ENCODE results near the gene ERCC1.

The ERCC1 gene

GRCh38 chr19:45464852-45465441, 41.2 kb upstream of the ERCC1 start:
- Mint-ChIP-seq H3K36me3 (ENCODE audit: low read depth) (peaks cover 6% of the 10 kb centered on the region), H3K27ac (no peak overlapping the region)

DNA sequence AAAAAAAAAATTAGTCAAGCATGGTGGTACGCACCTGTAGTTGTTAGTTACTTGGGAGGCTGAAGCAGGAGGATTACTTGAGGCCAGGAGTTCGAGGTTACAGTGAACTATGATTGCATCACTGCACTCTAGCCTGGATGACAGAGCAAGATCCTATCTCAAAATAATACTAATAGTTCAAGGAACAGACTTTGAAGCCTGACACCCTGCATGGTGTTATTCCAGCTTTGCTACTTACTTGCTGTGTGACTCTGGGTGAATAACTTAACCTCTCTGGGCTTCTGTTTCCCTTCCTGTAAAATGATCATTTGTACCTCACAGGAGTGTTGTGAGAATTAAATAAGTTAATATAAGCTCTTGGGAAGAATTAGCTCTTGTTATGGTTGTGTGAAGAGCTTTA, 40.6 kb upstream of the ERCC1 start:
- Mint-ChIP-seq H3K27me3 (no peaks in the 10 kb centered on the region), H3K9me3 (no peaks in the 10 kb centered on the region), H3K4me1 (ENCODE audit: low read depth) (peaks cover 14% of the 10 kb centered on the region), H3K36me3 (ENCODE audit: low read depth) (peaks cover 6% of the 10 kb centered on the region), H3K4me3 (no peak overlapping the region), H3K27ac (no peak overlapping the region)
- no peak for DNase-seq

More at GRCh38 chr19:45464852-45465441, 41.2 kb upstream of the ERCC1 start:
- no peaks in the 10 kb centered on the region for H3K27me3 Mint-ChIP-seq
- H3K9me3 Mint-ChIP-seq = no peaks in the 10 kb centered on the region
- no peak overlapping the region for H3K4me3 Mint-ChIP-seq
- DNase-seq = no peak
- peaks cover 21% of the 10 kb centered on the region for H3K4me1 Mint-ChIP-seq (ENCODE audit: low read depth)

DNA sequence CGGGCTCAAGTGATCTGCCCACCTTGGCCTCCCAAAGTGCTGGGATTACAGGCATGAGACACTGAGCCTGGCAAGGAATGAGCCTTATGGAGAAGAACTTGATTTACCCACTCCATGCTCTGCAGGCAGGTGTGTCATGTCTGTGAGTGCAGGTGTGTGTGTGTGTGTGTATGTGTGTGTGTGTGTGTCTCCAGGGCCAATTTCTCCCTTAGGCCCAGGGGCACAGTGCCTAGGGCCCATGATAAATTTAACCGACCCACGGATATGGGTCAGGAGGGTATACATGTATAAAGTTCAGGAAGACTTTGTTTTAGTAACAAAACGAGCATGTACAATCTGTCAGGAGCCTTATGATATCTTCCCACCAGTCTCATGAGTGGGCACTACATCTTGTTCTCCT, 39.5 kb upstream of the ERCC1 start:
- Mint-ChIP-seq H3K4me1 (ENCODE audit: low read depth) (peaks cover 10% of the 10 kb centered on the region), H3K27ac (no peak overlapping the region), H3K27me3 (no peaks in the 10 kb centered on the region), H3K9me3 (no peaks in the 10 kb centered on the region), H3K36me3 (ENCODE audit: low read depth) (peaks cover 2% of the 10 kb centered on the region), H3K4me3 (no peak overlapping the region)
- no peak for DNase-seq

GRCh38 chr19:45462174-45462573, 38.5 kb upstream of the ERCC1 start:
- H3K27me3 Mint-ChIP-seq = no peaks in the 10 kb centered on the region
- no peak overlapping the region for H3K27ac Mint-ChIP-seq
- H3K4me3 Mint-ChIP-seq = no peak overlapping the region
- H3K9me3 Mint-ChIP-seq = no peaks in the 10 kb centered on the region
- H3K36me3 Mint-ChIP-seq (ENCODE audit: low read depth) = no peaks in the 10 kb centered on the region
- DNase-seq = no peak
- peaks cover 3% of the 10 kb centered on the region for H3K4me1 Mint-ChIP-seq (ENCODE audit: low read depth)

GRCh38 chr19:45460807-45461347, 37.2 kb upstream of the ERCC1 start:
- H3K27me3 Mint-ChIP-seq = no peaks in the 10 kb centered on the region
- no peak overlapping the region for H3K4me3 Mint-ChIP-seq
- H3K36me3 Mint-ChIP-seq (ENCODE audit: low read depth) = no peaks in the 10 kb centered on the region
- no peak overlapping the region for H3K27ac Mint-ChIP-seq
- no peaks in the 10 kb centered on the region for H3K9me3 Mint-ChIP-seq
- H3K4me1 Mint-ChIP-seq (ENCODE audit: low read depth) = peaks cover 7% of the 10 kb centered on the region
- DNase-seq = no peak

GRCh38 chr19:45457776-45458175, 34.1 kb upstream of the ERCC1 start:
- Mint-ChIP-seq H3K4me1 (ENCODE audit: low read depth) (peaks cover 14% of the 10 kb centered on the region), H3K27ac (no peak overlapping the region), H3K36me3 (ENCODE audit: low read depth) (no peaks in the 10 kb centered on the region), H3K27me3 (no peaks in the 10 kb centered on the region), H3K9me3 (no peaks in the 10 kb centered on the region), H3K4me3 (no peak overlapping the region)
- no peak for DNase-seq

- H3K4me3 Mint-ChIP-seq = no peak overlapping the region
- no peaks in the 10 kb centered on the region for H3K9me3 Mint-ChIP-seq
- H3K27me3 Mint-ChIP-seq = no peaks in the 10 kb centered on the region
- no peaks in the 10 kb centered on the region for H3K36me3 Mint-ChIP-seq (ENCODE audit: low read depth)
- peak overlapping the region; percentile 88 for H3K27ac Mint-ChIP-seq
- peaks cover 23% of the 10 kb centered on the region for H3K4me1 Mint-ChIP-seq (ENCODE audit: low read depth)
- DNase-seq = no peak
Measured at GRCh38 chr19:45456500-45456815, 32.7 kb upstream of the ERCC1 start.

- peak; percentile 67 for DNase-seq
- H3K4me3 Mint-ChIP-seq = peak overlapping the region; percentile 24
- no peaks in the 10 kb centered on the region for H3K36me3 Mint-ChIP-seq (ENCODE audit: low read depth)
- H3K27ac Mint-ChIP-seq = peak overlapping the region; percentile 88
- H3K4me1 Mint-ChIP-seq (ENCODE audit: low read depth) = peaks cover 28% of the 10 kb centered on the region
- H3K27me3 Mint-ChIP-seq = no peaks in the 10 kb centered on the region
- no peaks in the 10 kb centered on the region for H3K9me3 Mint-ChIP-seq
Measured at GRCh38 chr19:45455707-45456499, 32.2 kb upstream of the ERCC1 start.

- H3K36me3 Mint-ChIP-seq (ENCODE audit: low read depth) = peaks cover 6% of the 10 kb centered on the region
- no peaks in the 10 kb centered on the region for H3K27me3 Mint-ChIP-seq
- no peak for DNase-seq
- peak overlapping the region; percentile 80 for H3K4me3 Mint-ChIP-seq
- no peaks in the 10 kb centered on the region for H3K9me3 Mint-ChIP-seq
- H3K27ac Mint-ChIP-seq = peak overlapping the region; percentile 91
- H3K4me1 Mint-ChIP-seq (ENCODE audit: low read depth) = peaks cover 48% of the 10 kb centered on the region
Measured at GRCh38 chr19:45451850-45452387, 28.2 kb upstream of the ERCC1 start.

- H3K27ac Mint-ChIP-seq = peak overlapping the region; percentile 91
- H3K4me1 Mint-ChIP-seq (ENCODE audit: low read depth) = peaks cover 47% of the 10 kb centered on the region
- peak; percentile 65 for DNase-seq
- H3K4me3 Mint-ChIP-seq = peak overlapping the region; percentile 80
- H3K36me3 Mint-ChIP-seq (ENCODE audit: low read depth) = peaks cover 6% of the 10 kb centered on the region
- no peaks in the 10 kb centered on the region for H3K27me3 Mint-ChIP-seq
- no peaks in the 10 kb centered on the region for H3K9me3 Mint-ChIP-seq
Measured at GRCh38 chr19:45451131-45451849, 27.6 kb upstream of the ERCC1 start.

- peak overlapping the region; percentile 95 for H3K4me3 Mint-ChIP-seq
- DNase-seq = no peak
Measured at GRCh38 chr19:45450012-45450333, 26.3 kb upstream of the ERCC1 start.

GRCh38 chr19:45448887-45449299, 25.2 kb upstream of the ERCC1 start:
- peak overlapping the region; percentile 81 for H3K27ac Mint-ChIP-seq
- H3K4me3 Mint-ChIP-seq = peak overlapping the region; percentile 64
- no peaks in the 10 kb centered on the region for H3K27me3 Mint-ChIP-seq
- no peaks in the 10 kb centered on the region for H3K9me3 Mint-ChIP-seq
- DNase-seq = no peak
- peaks cover 53% of the 10 kb centered on the region for H3K4me1 Mint-ChIP-seq (ENCODE audit: low read depth)
- H3K36me3 Mint-ChIP-seq (ENCODE audit: low read depth) = peaks cover 6% of the 10 kb centered on the region

More at GRCh38 chr19:45450012-45450333, 26.3 kb upstream of the ERCC1 start:
- Mint-ChIP-seq H3K27ac (peak overlapping the region; percentile 98), H3K36me3 (ENCODE audit: low read depth) (peaks cover 6% of the 10 kb centered on the region), H3K4me1 (ENCODE audit: low read depth) (peaks cover 45% of the 10 kb centered on the region), H3K9me3 (no peaks in the 10 kb centered on the region), H3K27me3 (no peaks in the 10 kb centered on the region)

DNA sequence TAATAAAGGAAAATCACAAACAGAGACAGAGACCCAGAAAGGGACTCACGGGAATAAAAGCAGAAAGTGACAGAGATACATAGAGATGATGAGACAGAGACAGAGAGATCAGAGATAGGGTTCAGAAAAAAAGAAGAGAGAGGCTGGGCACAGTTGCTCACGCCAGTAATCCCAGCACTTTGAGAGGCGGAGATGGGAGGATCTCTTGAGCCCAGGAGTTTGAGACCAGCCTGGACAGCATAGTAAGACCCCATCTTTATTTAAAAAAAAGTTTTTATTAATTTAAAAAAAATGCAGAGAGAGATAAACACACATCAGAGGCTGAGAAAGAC, 24.7 kb upstream of the ERCC1 start:
- H3K36me3 Mint-ChIP-seq (ENCODE audit: low read depth) = peaks cover 6% of the 10 kb centered on the region
- peaks cover 56% of the 10 kb centered on the region for H3K4me1 Mint-ChIP-seq (ENCODE audit: low read depth)
- H3K4me3 Mint-ChIP-seq = no peak overlapping the region
- H3K9me3 Mint-ChIP-seq = no peaks in the 10 kb centered on the region
- no peak for DNase-seq
- H3K27me3 Mint-ChIP-seq = no peaks in the 10 kb centered on the region
- no peak overlapping the region for H3K27ac Mint-ChIP-seq

- Mint-ChIP-seq H3K27ac (no peak overlapping the region), H3K9me3 (no peaks in the 10 kb centered on the region), H3K27me3 (no peaks in the 10 kb centered on the region), H3K36me3 (ENCODE audit: low read depth) (peaks cover 6% of the 10 kb centered on the region), H3K4me3 (no peak overlapping the region), H3K4me1 (ENCODE audit: low read depth) (peaks cover 64% of the 10 kb centered on the region)
- no peak for DNase-seq
Measured at GRCh38 chr19:45446944-45447343, 23.2 kb upstream of the ERCC1 start.

DNA sequence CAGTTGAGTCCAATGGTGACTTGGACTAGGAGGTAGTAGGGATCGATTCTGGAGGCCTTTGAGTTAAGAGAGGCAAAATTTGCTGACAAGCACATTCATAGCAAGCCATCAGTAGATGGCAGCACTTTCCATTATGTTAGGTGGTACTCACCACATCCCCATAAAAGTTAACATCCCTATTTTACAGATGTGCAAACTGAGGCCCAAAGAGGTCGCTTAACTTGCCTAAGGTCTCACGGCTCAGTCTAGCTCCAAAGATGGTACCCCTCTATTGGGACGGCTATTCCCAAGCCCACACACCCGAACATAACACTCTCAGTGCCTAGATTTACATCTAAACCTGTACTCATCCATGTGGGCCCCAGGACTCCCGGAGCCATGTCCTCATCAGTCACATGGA, 22.6 kb upstream of the ERCC1 start:
- Mint-ChIP-seq H3K4me3 (no peak overlapping the region), H3K36me3 (ENCODE audit: low read depth) (peaks cover 6% of the 10 kb centered on the region), H3K27me3 (no peaks in the 10 kb centered on the region), H3K9me3 (no peaks in the 10 kb centered on the region), H3K27ac (peak overlapping the region; percentile 33), H3K4me1 (ENCODE audit: low read depth) (peaks cover 57% of the 10 kb centered on the region)
- DNase-seq = no peak
